Endothelial cell of umbilical vein (primary cell): Measurements from ENCODE around the gene POLR2C.

Source experiments
- CTCF ChIP-seq, 2 donors: IDR thresholded peaks; 1 replicate in 1 of 2; 2 replicates in 1 of 2; pipeline ENCODE4 v1.5.1; 2011; ENCODE audit warnings: low read length in 2 of 2, mild to moderate bottlenecking in 2 of 2, moderate library complexity in 2 of 2, control low read depth in 1 of 2, inconsistent platforms in 1 of 2, low read depth in 1 of 2; ENCODE audit not compliant: insufficient read depth in 1 of 2; ENCODE audit errors: extremely low read depth in 1 of 2
- EZH2 ChIP-seq: IDR thresholded peaks from 2 replicates; pipeline ENCODE4 v1.6.1; 2012; ENCODE audit warnings: borderline replicate concordance, low read depth, mild to moderate bottlenecking, moderate library complexity, low read length, inconsistent platforms; ENCODE audit not compliant: severe bottlenecking
- FOS ChIP-seq: IDR thresholded peaks from 2 replicates; pipeline ENCODE4 v1.6.1; 2011; ENCODE audit warnings: mild to moderate bottlenecking, low read length, moderate library complexity, borderline replicate concordance; ENCODE audit not compliant: insufficient read depth
- JUN ChIP-seq: IDR thresholded peaks from 2 replicates; pipeline ENCODE4 v1.6.1; 2011; ENCODE audit warnings: borderline replicate concordance, low read depth; ENCODE audit not compliant: insufficient read length, insufficient read depth
- MAX ChIP-seq: IDR thresholded peaks from 2 replicates; pipeline ENCODE4 v1.6.1; 2011; ENCODE audit not compliant: insufficient read depth, insufficient read length
- POLR2A ChIP-seq: IDR thresholded peaks from 2 replicates; pipeline ENCODE4 v1.6.1; 2012; ENCODE audit warnings: low read depth, mild to moderate bottlenecking, control low read depth, low read length
- POLR2AphosphoS5 ChIP-seq: IDR thresholded peaks from 2 replicates; pipeline ENCODE4 v1.6.1; 2012; ENCODE audit warnings: low read depth, mild to moderate bottlenecking, control low read depth, low read length, moderate library complexity; ENCODE audit not compliant: insufficient read depth

GRCh38 chr16:57519796-57520360 is 57.4 kb downstream of the POLR2C start:
- TF ChIP-seq POLR2A (no peak), CTCF (IDR thresholded peaks at IDR 0.05; ENCODE audit: extremely low read depth in 1 of 2, insufficient read depth in 1 of 2, low read depth in 1 of 2, low read length in 2 of 2) (peak; percentile 97 to 98), JUN (no peak), EZH2 (no peak), POLR2AphosphoS5 (no peak), MAX (no peak), FOS (no peak)
